Stimulated activated CD4-positive, alpha-beta T cell treated with anti-CD3 and anti-CD28 coated beads, Interleukin-12 subunit alpha, Interleukin-12 subunit beta, amount 100 ng/mL, for 4 hours (primary cell): Measurements from ENCODE around the gene NKX3-2.

Experiments used
- DNase-seq: peaks from one replicate; pipeline ENCODE4 v3.0.0-alpha.2; 2020

The NKX3-2 gene

GRCh38 chr4:13496605-13497004 is 47.7 kb downstream of the NKX3-2 start:
- DNase-seq = no peak

DNA sequence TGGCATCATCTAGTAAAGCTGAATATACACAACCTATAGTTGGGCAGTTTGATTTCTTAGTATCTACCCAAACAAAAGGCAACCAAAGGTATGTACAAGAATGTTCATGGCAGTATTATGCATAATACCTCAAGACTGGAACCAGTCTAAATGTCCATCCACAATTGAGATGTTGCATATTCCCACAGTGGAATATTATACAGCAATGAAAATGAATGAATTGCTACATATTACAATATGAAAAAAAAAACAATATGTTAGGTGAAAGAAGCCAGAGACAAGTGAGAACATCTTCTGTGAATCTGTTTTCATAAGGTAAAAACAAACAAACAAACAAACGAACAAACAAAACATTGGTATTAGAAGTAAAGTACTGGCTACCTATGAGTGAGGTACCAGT is 48.6 kb downstream of the NKX3-2 start:
- no peak for DNase-seq

- DNase-seq = no peak
These were observed 50.5 kb downstream of the NKX3-2 start for GRCh38 chr4:13493793-13494192.

- no peak for DNase-seq
These were observed 51.6 kb downstream of the NKX3-2 start for GRCh38 chr4:13492747-13493146.
